Chondrocyte (in vitro differentiated cells): Measurements from ENCODE around the gene GBE1. TPM values are rescaled to one million over a fixed set of nuclear protein-coding genes. Genes with fewer than 3 reads are reported as not detected.

Experiments
- DNase-seq: peaks from one replicate; pipeline ENCODE4 v3.0.0; 2021; ENCODE audit warnings: mixed read lengths, low spot score
- H3K27ac Mint-ChIP-seq: one replicate; pipeline ENCODE4 v1.8.0; 2021; ENCODE audit warnings: mild to moderate bottlenecking, moderate library complexity, mixed read lengths; ENCODE audit not compliant: unreplicated experiment
- H3K27me3 Mint-ChIP-seq: 2 replicates; pipeline ENCODE4 v1.8.0; 2021; ENCODE audit warnings: low read depth, mixed read lengths
- H3K36me3 Mint-ChIP-seq: 2 replicates; pipeline ENCODE4 v1.8.0; 2021; ENCODE audit warnings: low read depth, mixed read lengths
- H3K4me1 Mint-ChIP-seq: 2 replicates; pipeline ENCODE4 v1.8.0; 2021; ENCODE audit warnings: low read depth, mild to moderate bottlenecking, mixed read lengths
- H3K4me3 Mint-ChIP-seq: one replicate; pipeline ENCODE4 v1.8.0; 2021; ENCODE audit warnings: mild to moderate bottlenecking, moderate library complexity, mixed read lengths; ENCODE audit not compliant: unreplicated experiment
- H3K9me3 Mint-ChIP-seq: 2 replicates; pipeline ENCODE4 v1.8.0; 2021; ENCODE audit warnings: low read depth, mixed read lengths
- total RNA-seq: library from RNA; stranded (reverse); gene quantifications from 3 replicates; pipeline ENCODE4 v1.2.1, GENCODE V29; 2021
- TF ChIP-seq, protein P1 (sequence below): fragments of 200-600 bp; sonication (generic); IDR thresholded peaks from 2 replicates; pipeline ENCODE4 v1.5.0; 2021; ENCODE audit warnings: antibody characterized with exemption, mild to moderate bottlenecking, moderate library complexity

Gene GBE1
- total RNA-seq, 1 donor from 2014 or later: 53.8 TPM

DNA sequence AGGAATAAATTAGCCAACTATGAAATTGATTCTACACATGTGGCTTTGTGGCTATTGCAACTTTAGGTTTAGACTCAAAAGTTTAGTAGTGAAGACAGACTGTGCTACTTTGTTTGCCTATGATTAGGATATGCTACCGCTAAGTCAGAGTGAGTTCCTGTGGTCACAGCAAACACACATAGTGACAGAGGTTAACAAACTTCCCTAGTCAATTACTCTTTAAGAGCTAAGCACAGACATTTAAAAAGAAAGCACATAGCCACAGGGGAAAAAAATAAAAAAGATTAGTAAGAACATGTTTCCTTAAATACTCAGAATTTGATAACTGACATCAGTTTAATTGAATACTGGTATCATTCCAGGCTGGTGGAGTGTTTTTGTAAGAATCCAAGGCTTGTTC lies 207.1 kb downstream of the GBE1 start:
- H3K9me3 Mint-ChIP-seq: peaks cover 4% of the 10 kb centered on the region
- TF ChIP-seq, protein P1, sequence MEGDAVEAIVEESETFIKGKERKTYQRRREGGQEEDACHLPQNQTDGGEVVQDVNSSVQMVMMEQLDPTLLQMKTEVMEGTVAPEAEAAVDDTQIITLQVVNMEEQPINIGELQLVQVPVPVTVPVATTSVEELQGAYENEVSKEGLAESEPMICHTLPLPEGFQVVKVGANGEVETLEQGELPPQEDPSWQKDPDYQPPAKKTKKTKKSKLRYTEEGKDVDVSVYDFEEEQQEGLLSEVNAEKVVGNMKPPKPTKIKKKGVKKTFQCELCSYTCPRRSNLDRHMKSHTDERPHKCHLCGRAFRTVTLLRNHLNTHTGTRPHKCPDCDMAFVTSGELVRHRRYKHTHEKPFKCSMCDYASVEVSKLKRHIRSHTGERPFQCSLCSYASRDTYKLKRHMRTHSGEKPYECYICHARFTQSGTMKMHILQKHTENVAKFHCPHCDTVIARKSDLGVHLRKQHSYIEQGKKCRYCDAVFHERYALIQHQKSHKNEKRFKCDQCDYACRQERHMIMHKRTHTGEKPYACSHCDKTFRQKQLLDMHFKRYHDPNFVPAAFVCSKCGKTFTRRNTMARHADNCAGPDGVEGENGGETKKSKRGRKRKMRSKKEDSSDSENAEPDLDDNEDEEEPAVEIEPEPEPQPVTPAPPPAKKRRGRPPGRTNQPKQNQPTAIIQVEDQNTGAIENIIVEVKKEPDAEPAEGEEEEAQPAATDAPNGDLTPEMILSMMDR: no peak
- no peak overlapping the region for H3K27ac Mint-ChIP-seq
- H3K27me3 Mint-ChIP-seq: no peaks in the 10 kb centered on the region
- peaks cover 11% of the 10 kb centered on the region for H3K36me3 Mint-ChIP-seq
- H3K4me3 Mint-ChIP-seq: no peak overlapping the region
- DNase-seq: no peak
- H3K4me1 Mint-ChIP-seq: peaks cover 21% of the 10 kb centered on the region

GRCh38 chr3:81550415-81550814 lies 211.0 kb downstream of the GBE1 start:
- TF ChIP-seq, protein P1: no peak
- Mint-ChIP-seq H3K27ac (no peak overlapping the region), H3K4me1 (peaks cover 24% of the 10 kb centered on the region), H3K27me3 (no peaks in the 10 kb centered on the region), H3K36me3 (peaks cover 10% of the 10 kb centered on the region), H3K9me3 (peaks cover 4% of the 10 kb centered on the region), H3K4me3 (no peak overlapping the region)
- DNase-seq: no peak

- DNase-seq: no peak
- TF ChIP-seq, protein P1: no peak
- Mint-ChIP-seq H3K36me3 (peaks cover 10% of the 10 kb centered on the region), H3K4me3 (no peak overlapping the region), H3K4me1 (peaks cover 20% of the 10 kb centered on the region), H3K27me3 (no peaks in the 10 kb centered on the region), H3K9me3 (peaks cover 4% of the 10 kb centered on the region), H3K27ac (no peak overlapping the region)
These were observed 211.6 kb downstream of the GBE1 start for GRCh38 chr3:81549831-81550230.

DNA sequence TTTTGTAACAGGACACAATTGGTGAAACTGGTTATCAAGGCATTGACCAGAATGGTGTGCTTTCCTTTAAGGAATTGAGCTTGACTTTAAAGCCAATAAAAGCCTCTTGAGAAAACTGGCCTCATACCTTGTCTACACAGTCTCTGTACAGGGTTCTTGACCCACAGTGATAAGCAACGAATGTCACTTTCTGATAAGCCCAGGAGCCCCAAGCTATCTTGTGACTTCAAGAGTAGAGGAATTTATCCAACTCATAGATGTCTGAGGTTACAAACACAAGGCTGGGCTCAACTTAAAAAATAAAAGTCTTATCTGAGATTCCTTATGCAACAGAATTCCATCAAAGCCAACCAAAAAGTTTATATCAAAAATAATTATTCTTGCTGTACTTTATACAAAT lies 212.1 kb downstream of the GBE1 start:
- Mint-ChIP-seq H3K36me3 (peaks cover 10% of the 10 kb centered on the region), H3K4me1 (peaks cover 15% of the 10 kb centered on the region), H3K27me3 (no peaks in the 10 kb centered on the region), H3K9me3 (peaks cover 4% of the 10 kb centered on the region), H3K4me3 (no peak overlapping the region), H3K27ac (no peak overlapping the region)
- no peak for DNase-seq
- TF ChIP-seq, protein P1: no peak

GRCh38 chr3:81545572-81545971 lies 215.9 kb downstream of the GBE1 start:
- Mint-ChIP-seq H3K4me1 (peaks cover 9% of the 10 kb centered on the region), H3K4me3 (no peak overlapping the region), H3K36me3 (peaks cover 5% of the 10 kb centered on the region), H3K9me3 (peaks cover 4% of the 10 kb centered on the region), H3K27me3 (no peaks in the 10 kb centered on the region), H3K27ac (peak overlapping the region; percentile 11)
- DNase-seq: no peak
- TF ChIP-seq, protein P1: no peak
